Measurements from ENCODE around the gene MUS81.

The MUS81 gene

DNA sequence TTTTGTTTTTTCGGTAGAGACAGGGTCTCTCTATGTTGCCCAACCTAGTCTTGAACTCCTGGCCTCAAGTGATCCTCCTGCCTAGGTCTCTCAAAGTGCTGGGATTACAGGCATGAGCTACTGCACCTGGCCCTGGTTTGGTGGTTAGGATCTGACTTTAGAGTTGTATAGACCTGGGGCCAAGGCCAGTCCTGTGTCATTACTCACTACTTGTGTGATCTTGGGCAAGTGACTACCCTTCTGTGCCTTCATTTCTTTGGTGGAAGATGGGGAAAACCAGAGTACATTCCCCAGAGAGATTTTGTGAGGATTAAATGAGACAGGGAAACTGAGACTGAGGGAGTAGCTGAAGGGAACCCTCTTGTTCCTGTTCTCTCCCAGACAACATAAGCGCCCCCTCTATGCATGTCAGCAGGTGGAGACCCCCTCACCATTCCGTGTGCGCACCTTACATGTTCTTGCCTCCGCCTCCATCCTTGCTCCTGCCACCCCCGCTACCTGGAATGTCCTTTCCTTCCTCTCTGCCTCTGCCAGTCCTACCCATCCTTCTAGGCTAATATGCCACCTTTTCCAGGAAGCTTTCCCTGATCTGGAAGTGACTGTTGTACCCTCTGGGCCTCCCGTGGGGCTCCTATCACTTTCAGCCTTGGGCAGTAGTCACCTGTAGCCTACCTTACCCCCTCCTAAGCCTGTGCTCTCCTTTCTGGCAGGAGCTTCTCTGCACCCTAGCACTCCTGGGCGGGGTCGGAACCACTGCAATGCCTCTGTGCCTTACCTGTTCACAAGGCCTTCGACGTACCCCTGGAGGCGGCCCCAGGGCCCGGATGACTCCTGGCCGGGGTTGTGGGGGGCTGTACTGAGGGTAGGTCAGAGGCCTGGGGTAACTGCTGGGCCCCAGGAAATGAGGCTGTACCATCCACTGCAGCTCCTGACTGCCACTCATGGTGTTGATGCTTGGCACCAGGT, 36.1 kb downstream of the MUS81 start:
- TF ChIP-seq, protein P1, sequence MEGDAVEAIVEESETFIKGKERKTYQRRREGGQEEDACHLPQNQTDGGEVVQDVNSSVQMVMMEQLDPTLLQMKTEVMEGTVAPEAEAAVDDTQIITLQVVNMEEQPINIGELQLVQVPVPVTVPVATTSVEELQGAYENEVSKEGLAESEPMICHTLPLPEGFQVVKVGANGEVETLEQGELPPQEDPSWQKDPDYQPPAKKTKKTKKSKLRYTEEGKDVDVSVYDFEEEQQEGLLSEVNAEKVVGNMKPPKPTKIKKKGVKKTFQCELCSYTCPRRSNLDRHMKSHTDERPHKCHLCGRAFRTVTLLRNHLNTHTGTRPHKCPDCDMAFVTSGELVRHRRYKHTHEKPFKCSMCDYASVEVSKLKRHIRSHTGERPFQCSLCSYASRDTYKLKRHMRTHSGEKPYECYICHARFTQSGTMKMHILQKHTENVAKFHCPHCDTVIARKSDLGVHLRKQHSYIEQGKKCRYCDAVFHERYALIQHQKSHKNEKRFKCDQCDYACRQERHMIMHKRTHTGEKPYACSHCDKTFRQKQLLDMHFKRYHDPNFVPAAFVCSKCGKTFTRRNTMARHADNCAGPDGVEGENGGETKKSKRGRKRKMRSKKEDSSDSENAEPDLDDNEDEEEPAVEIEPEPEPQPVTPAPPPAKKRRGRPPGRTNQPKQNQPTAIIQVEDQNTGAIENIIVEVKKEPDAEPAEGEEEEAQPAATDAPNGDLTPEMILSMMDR (IDR thresholded peaks at IDR 0.05; ENCODE audit: unreplicated experiment in 3 of 3): no peak
- Mint-ChIP-seq H3K27me3 (ENCODE audit: low read depth) (peaks cover 69% of the 10 kb centered on the region), H3K36me3 (ENCODE audit: low read depth) (no peaks in the 10 kb centered on the region), H3K4me3 (peak overlapping the region in 1 of 3 experiments; percentile 46), H3K9me3 (no peaks in the 10 kb centered on the region), H3K4me1 (peaks cover 24% of the 10 kb centered on the region), H3K27ac (no peak overlapping the region)

GRCh38 chr11:65897020-65897471, 36.8 kb downstream of the MUS81 start:
- H3K4me3 Mint-ChIP-seq: peak overlapping the region in 1 of 3 experiments; percentile 28
- no peak overlapping the region for H3K27ac Mint-ChIP-seq
- peaks cover 77% of the 10 kb centered on the region for H3K27me3 Mint-ChIP-seq (ENCODE audit: low read depth)
- TF ChIP-seq, protein P1 (IDR thresholded peaks at IDR 0.05; ENCODE audit: unreplicated experiment in 3 of 3): no peak
- peaks cover 21% of the 10 kb centered on the region for H3K4me1 Mint-ChIP-seq
- H3K36me3 Mint-ChIP-seq (ENCODE audit: low read depth): no peaks in the 10 kb centered on the region
- no peaks in the 10 kb centered on the region for H3K9me3 Mint-ChIP-seq

DNA sequence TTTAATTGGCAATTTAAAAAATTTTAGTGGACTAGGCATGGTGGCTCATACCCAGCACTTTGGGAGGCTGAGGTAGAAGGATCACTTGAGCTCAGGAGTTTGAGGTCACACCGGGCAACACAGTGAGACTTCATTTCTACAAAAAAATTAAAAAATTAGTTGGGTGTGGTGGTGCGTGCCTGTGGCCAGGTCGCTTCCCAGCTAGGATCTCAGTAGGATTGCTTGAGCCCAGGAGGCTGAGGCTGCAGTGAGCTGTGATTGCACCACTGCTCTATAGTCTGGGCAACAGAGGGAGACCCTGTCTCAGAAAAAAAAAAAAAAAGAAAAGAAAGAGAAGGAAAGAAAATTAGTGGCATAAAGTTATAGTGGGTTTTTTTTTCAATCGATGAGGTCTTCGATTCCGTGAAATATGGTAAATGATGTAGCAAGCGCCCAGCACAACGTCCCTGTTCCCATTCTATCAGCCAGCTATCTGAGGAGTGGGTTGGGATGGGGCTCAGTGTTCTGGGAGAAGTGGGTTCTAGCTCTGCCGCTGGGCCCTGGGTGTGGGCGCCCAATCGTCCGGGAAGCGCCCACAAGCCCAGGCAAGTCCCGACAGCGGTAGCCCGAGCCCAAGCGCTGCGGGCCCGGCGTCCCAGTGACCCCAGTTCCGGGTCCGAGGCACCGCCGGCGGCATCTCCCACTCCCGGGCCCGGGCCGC, 38.6 kb downstream of the MUS81 start:
- TF ChIP-seq, protein P1 (IDR thresholded peaks at IDR 0.05; ENCODE audit: unreplicated experiment in 3 of 3): no peak
- Mint-ChIP-seq H3K9me3 (no peaks in the 10 kb centered on the region), H3K27ac (no peak overlapping the region), H3K4me3 (peak overlapping the region; percentile 81 to 82 (median 82)), H3K36me3 (ENCODE audit: low read depth) (no peaks in the 10 kb centered on the region), H3K27me3 (ENCODE audit: low read depth) (peaks cover 89% of the 10 kb centered on the region), H3K4me1 (peaks cover 8% of the 10 kb centered on the region)

DNA sequence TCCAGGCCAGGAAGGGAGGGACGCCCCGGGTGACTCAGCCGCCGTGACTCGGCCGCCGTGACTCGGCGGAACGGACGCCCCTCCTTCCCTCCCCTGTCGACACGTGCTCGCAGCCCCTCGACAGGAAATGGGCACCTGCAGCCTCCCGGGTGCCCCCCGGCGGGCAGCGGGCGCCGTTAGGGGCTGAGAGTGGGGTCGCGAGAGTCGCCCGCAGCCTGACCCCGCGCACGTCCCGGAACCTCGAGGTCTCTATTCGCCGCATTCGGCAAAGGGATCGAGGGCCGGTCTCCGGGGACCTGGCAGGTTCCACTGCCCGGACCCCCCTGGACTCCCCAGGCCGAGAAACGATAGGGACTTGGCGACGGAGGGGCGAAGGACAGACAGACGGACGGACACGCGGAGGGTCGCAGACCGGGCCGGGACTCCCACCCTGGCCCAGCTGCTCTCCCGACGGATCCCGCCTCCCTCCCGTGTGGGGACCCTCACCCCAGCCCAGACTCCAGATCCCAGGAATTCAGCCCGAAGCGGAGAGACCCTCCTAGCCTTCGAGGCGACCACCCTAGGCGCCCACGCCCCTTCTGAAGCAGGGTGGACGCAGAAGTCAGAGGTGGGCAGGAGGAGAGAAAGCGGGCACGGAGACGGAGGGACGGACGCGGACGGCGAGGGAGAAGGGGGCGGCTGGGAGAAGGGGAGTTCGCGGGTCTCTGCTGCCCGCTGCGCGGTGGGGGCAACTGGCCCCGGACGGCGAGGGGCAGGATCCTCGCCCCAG, 39.3 kb downstream of the MUS81 start:
- TF ChIP-seq, protein P1 (IDR thresholded peaks at IDR 0.05; ENCODE audit: unreplicated experiment in 3 of 3): no peak
- Mint-ChIP-seq H3K27ac (no peak overlapping the region), H3K4me1 (peaks cover 8% of the 10 kb centered on the region), H3K36me3 (ENCODE audit: low read depth) (no peaks in the 10 kb centered on the region), H3K4me3 (peak overlapping the region; percentile 55 to 71 (median 68)), H3K9me3 (no peaks in the 10 kb centered on the region), H3K27me3 (ENCODE audit: low read depth) (peaks cover 92% of the 10 kb centered on the region)

DNA sequence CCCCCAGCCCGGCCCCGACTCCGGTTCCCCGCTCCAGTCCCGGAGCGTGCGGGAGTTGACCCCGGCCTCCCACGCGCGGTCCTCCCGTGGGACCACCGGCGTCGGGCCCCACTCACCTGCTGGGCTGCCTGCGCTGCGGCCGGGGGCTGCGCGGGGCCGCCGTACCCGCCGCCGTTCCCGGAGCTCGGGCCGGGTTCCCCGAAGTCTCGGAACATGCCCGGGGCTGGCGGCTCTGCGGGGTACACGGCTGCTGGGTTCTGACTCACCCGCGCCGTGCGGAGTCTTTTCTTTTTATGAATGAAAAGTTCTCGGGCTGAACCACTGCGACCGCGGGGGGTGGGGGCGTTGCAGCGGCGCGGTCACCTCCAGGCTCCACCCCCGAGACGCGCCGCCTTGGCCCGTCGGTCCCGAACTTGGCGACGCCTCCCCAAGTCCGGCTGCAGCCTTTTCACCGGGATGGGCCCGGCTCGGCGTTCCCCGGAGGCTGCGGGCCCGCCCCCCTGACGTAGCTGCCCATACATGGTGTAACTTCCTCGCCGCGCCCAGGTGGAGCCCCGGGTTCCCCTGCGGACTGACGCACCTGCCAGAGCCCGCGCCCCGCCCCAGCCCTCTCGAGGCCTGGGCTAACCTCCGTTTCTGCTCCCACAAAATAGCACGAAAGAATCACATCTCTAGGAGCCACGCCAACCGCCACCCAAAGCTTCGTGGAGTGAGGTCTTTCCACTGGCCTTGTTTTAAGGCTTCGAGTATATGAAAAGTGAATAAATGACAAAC, 40.1 kb downstream of the MUS81 start, which contains the start of gene FOSL1:
Gene FOSL1 (minus strand): TSS at position 264 of the 774 bp plus-strand sequence. CDS start 49 bp downstream, at position 215.
- H3K4me3 Mint-ChIP-seq: peak within 1 kb of the TSS; percentile 71 to 75 (median 74)
- TF ChIP-seq, protein P1 (IDR thresholded peaks at IDR 0.05; ENCODE audit: unreplicated experiment in 3 of 3): no peak
- no peaks in the 10 kb centered on the region for H3K9me3 Mint-ChIP-seq
- H3K36me3 Mint-ChIP-seq (ENCODE audit: low read depth): no peaks in the 10 kb centered on the region
- no peak within 1 kb of the TSS for H3K27ac Mint-ChIP-seq
- peaks cover 8% of the 10 kb centered on the region for H3K4me1 Mint-ChIP-seq
- H3K27me3 Mint-ChIP-seq (ENCODE audit: low read depth): peaks cover 93% of the 10 kb centered on the region

Measured in nephron (organoid).